Loucy (cell line): Measurements from ENCODE around the gene IGFN1.

Experiments
- H2AFZ ChIP-seq: fragments of 200-600 bp; sonication (generic); 2 replicates; pipeline ENCODE4 v1.6.0; 2016; ENCODE audit warnings: antibody characterized with exemption, mild to moderate bottlenecking, low read length, moderate library complexity
- H3F3A ChIP-seq: fragments of 200-600 bp; 2 replicates; pipeline ENCODE4 v1.6.0; 2016; ENCODE audit warnings: antibody characterized with exemption, low read depth, mild to moderate bottlenecking
- H3K27me3 ChIP-seq: fragments of 200-600 bp; sonication (generic); 2 replicates; pipeline ENCODE4 v1.6.1; 2014; ENCODE audit warnings: low read length, mild to moderate bottlenecking; ENCODE audit not compliant: insufficient read depth, poor library complexity, severe bottlenecking
- H3K36me3 ChIP-seq: fragments of 200-600 bp; sonication (generic); 2 replicates; pipeline ENCODE4 v1.6.1; 2016; ENCODE audit warnings: low read length; ENCODE audit not compliant: insufficient read depth
- H3K4me1 ChIP-seq: fragments of 200-600 bp; sonication (generic); 2 replicates; pipeline ENCODE4 v1.5.1; 2014; ENCODE audit warnings: low read length, mild to moderate bottlenecking; ENCODE audit not compliant: insufficient read depth, poor library complexity, severe bottlenecking
- H3K4me2 ChIP-seq: fragments of 200-600 bp; sonication (generic); 2 replicates; pipeline ENCODE4 v1.6.0; 2014; ENCODE audit warnings: antibody characterized with exemption, low read length, low read depth, mild to moderate bottlenecking; ENCODE audit not compliant: poor library complexity, severe bottlenecking
- H3K4me3 ChIP-seq: fragments of 200-600 bp; sonication (generic); 2 replicates; pipeline ENCODE4 v1.5.1; 2014; ENCODE audit warnings: low read length, mild to moderate bottlenecking, mixed read lengths; ENCODE audit not compliant: poor library complexity, severe bottlenecking
- H3K79me2 ChIP-seq: fragments of 200-600 bp; sonication (generic); 2 replicates; pipeline ENCODE4 v1.6.1; 2014; ENCODE audit warnings: low read length; ENCODE audit not compliant: insufficient read depth
- H3K9ac ChIP-seq: fragments of 200-600 bp; sonication (generic); 2 replicates; pipeline ENCODE4 v1.6.0; 2014; ENCODE audit warnings: mild to moderate bottlenecking, low read depth, low read length, moderate library complexity; ENCODE audit not compliant: poor library complexity, severe bottlenecking
- H3K9me2 ChIP-seq: fragments of 200-600 bp; sonication (generic); replicated peaks from 2 replicates; pipeline ENCODE4 v1.6.1; 2016; ENCODE audit warnings: low read depth, low read length, mixed read lengths
- H3K9me3 ChIP-seq: fragments of 200-600 bp; sonication (generic); 2 replicates; pipeline ENCODE4 v1.6.1; 2014; ENCODE audit warnings: mild to moderate bottlenecking, antibody characterized with exemption, low read length, low read depth; ENCODE audit not compliant: insufficient read depth
- H4K20me1 ChIP-seq: fragments of 200-600 bp; sonication (generic); 2 replicates; pipeline ENCODE4 v1.6.0; 2014; ENCODE audit warnings: antibody characterized with exemption, low read length, mild to moderate bottlenecking; ENCODE audit not compliant: insufficient read depth, poor library complexity, severe bottlenecking
- CTCF ChIP-seq: fragments of 200-600 bp; sonication (generic); conservative IDR thresholded peaks from 2 replicates; pipeline ENCODE4 v1.5.1; 2014; ENCODE audit warnings: mild to moderate bottlenecking, antibody characterized with exemption, low read length
- EZH2phosphoT487 ChIP-seq: fragments of 200-600 bp; IDR thresholded peaks from 2 replicates; pipeline ENCODE4 v1.6.1; 2018; ENCODE audit warnings: antibody characterized with exemption, mild to moderate bottlenecking, moderate library complexity, borderline replicate concordance

IGFN1 gene

GRCh38 chr1:201190624-201191051 lies at the start of gene IGFN1:
TSS of gene IGFN1 (plus strand) at chr1:201190824. CDS start at chr1:201193294, 2,470 bp downstream.
- Histone ChIP-seq H3K36me3 (no peaks in the 10 kb centered on the region), H4K20me1 (no peaks in the 10 kb centered on the region), H3K4me2 (no peak within 1 kb of the TSS), H3K9me3 (no peaks in the 10 kb centered on the region), H3F3A (no peaks in the 10 kb centered on the region), H3K9ac (no peak within 1 kb of the TSS), H3K9me2 (no peaks in the 10 kb centered on the region), H3K4me1 (no peaks in the 10 kb centered on the region), H3K4me3 (no peak within 1 kb of the TSS), H3K27me3 (no peaks in the 10 kb centered on the region), H3K79me2 (no peaks in the 10 kb centered on the region), H2AFZ (no peak within 1 kb of the TSS)
- TF ChIP-seq CTCF (no peak), EZH2phosphoT487 (no peak)

- Histone ChIP-seq H3K36me3 (peaks cover 60% of the 10 kb centered on the region; the same call in 1 of the 2 replicates), H3K9ac (no peak overlapping the region), H4K20me1 (no peaks in the 10 kb centered on the region)
Observed at GRCh38 chr1:201140941-201141260, 49.7 kb upstream of the IGFN1 start.

GRCh38 chr1:201141418-201141817 lies 49.2 kb upstream of the IGFN1 start:
- Histone ChIP-seq H3K9me3 (no peaks in the 10 kb centered on the region), H4K20me1 (no peaks in the 10 kb centered on the region), H3F3A (no peaks in the 10 kb centered on the region), H3K9me2 (no peaks in the 10 kb centered on the region), H3K9ac (no peak overlapping the region), H3K4me3 (no peak overlapping the region), H3K4me1 (no peaks in the 10 kb centered on the region), H3K4me2 (no peak overlapping the region), H3K36me3 (peaks cover 61% of the 10 kb centered on the region; the same call in 1 of the 2 replicates), H3K27me3 (no peaks in the 10 kb centered on the region), H3K79me2 (no peaks in the 10 kb centered on the region), H2AFZ (no peak overlapping the region)
- TF ChIP-seq EZH2phosphoT487 (no peak), CTCF (no peak)

More at GRCh38 chr1:201140941-201141260, 49.7 kb upstream of the IGFN1 start:
- Histone ChIP-seq H3K4me1 (no peaks in the 10 kb centered on the region), H3K9me3 (no peaks in the 10 kb centered on the region), H3K27me3 (no peaks in the 10 kb centered on the region), H3K9me2 (no peaks in the 10 kb centered on the region), H3F3A (no peaks in the 10 kb centered on the region), H3K79me2 (no peaks in the 10 kb centered on the region), H3K4me2 (no peak overlapping the region), H3K4me3 (no peak overlapping the region), H2AFZ (no peak overlapping the region)
- TF ChIP-seq EZH2phosphoT487, result no peak
- TF ChIP-seq CTCF, result no peak
